Stimulated activated CD4-positive, alpha-beta T cell treated with anti-CD3 and anti-CD28 coated beads, Interleukin-4, amount 100 ng/mL, for 4 hours (primary cell): ENCODE data around the gene FADS6.

Experiments
- DNase-seq, 2 experiments: peaks; one replicate each; pipeline ENCODE4 v3.0.0-alpha.2; 2020

FADS6 gene

GRCh38 chr17:74892974-74893911 lies at the start of gene FADS6:
TSS of gene FADS6 (minus strand) at chr17:74893633. CDS start at chr17:74893595, 38 bp downstream.
- no peak for DNase-seq

- no peak for DNase-seq
Observed at GRCh38 chr17:74941128-74941725, 47.8 kb upstream of the FADS6 start.

GRCh38 chr17:74939534-74939933 lies 46.1 kb upstream of the FADS6 start:
- DNase-seq, result no peak

GRCh38 chr17:74938194-74938950 lies 44.9 kb upstream of the FADS6 start:
- DNase-seq, result no peak

- DNase-seq, result no peak
Observed at GRCh38 chr17:74937064-74938051, 43.9 kb upstream of the FADS6 start.

GRCh38 chr17:74936470-74936799 lies 43.0 kb upstream of the FADS6 start:
- no peak for DNase-seq

- no peak for DNase-seq
Observed at GRCh38 chr17:74935585-74936469, 42.4 kb upstream of the FADS6 start, which contains the start of gene OTOP3. TSS of gene OTOP3 (plus strand) at chr17:74935898. CDS start at chr17:74935922, 24 bp downstream.

- no peak for DNase-seq
Observed at GRCh38 chr17:74935048-74935447, 41.6 kb upstream of the FADS6 start.

- DNase-seq, result no peak
Observed at GRCh38 chr17:74930535-74931036, 37.2 kb upstream of the FADS6 start.

- no peak for DNase-seq
Observed at GRCh38 chr17:74928786-74929185, 35.4 kb upstream of the FADS6 start.

GRCh38 chr17:74925242-74925641 lies 31.8 kb upstream of the FADS6 start:
- no peak for DNase-seq

- DNase-seq, result no peak
Observed at GRCh38 chr17:74924250-74924948, 31.0 kb upstream of the FADS6 start, which contains the start of gene OTOP2. TSS of gene OTOP2 (plus strand) at chr17:74924273. CDS start at chr17:74924633, 360 bp downstream.

- DNase-seq, result peak; percentile 56 to 78
Observed at GRCh38 chr17:74923538-74924249, 30.3 kb upstream of the FADS6 start.

- DNase-seq, result no peak
Observed at GRCh38 chr17:74922694-74923537, 29.5 kb upstream of the FADS6 start, which contains the start of gene USH1G. TSS of gene USH1G (minus strand) at chr17:74923255. CDS start at chr17:74923073, 182 bp downstream.

GRCh38 chr17:74922172-74922571 lies 28.7 kb upstream of the FADS6 start:
- no peak for DNase-seq

- DNase-seq, result no peak
Observed at GRCh38 chr17:74921769-74922168, 28.3 kb upstream of the FADS6 start.

- DNase-seq, result no peak
Observed at GRCh38 chr17:74921026-74921681, 27.7 kb upstream of the FADS6 start.

GRCh38 chr17:74920642-74921025 lies 27.2 kb upstream of the FADS6 start:
- DNase-seq, result no peak
